ENCODE data around the gene PRSS8. TPM values are rescaled to one million over a fixed set of nuclear protein-coding genes. Genes with fewer than 3 reads are reported as not detected.

PRSS8 gene
- total RNA-seq, 1 experiment from 2014 or later = 42.6 TPM

GRCh38 chr16:31087971-31088370 lies 47.6 kb downstream of the PRSS8 start:
- no peak overlapping the region for H3K9ac ChIP-seq (ENCODE audit: low read length)
- no peak overlapping the region for H2AFZ ChIP-seq (ENCODE audit: low read depth, low read length, poor library complexity, severe bottlenecking)
- peaks cover 21% of the 10 kb centered on the region for H3K79me2 ChIP-seq (ENCODE audit: insufficient read depth, low read length)
- BruUV-seq (replicated peaks) = no TSS peak
- intact Hi-C loops (cut with micrococcal nuclease) = no loop called here
- H3K4me2 ChIP-seq (ENCODE audit: low read length) = no peak overlapping the region
- CTCF ChIA-PET = no interaction called here
- no peak for DNase-seq (ENCODE audit: low read depth, low spot score)
- no peaks in the 10 kb centered on the region for H3K9me3 ChIP-seq (ENCODE audit: control insufficient read depth in 1 of 2, insufficient read depth in 1 of 2, low read depth in 1 of 2, low read length in 2 of 2)
- POLR2A ChIA-PET = interaction anchor here (0.5 kb wide), 1 partner anchor 173 kb away, joined by 3 read pairs; no protein-coding TSS in a partner anchor
- H3K27me3 ChIP-seq (ENCODE audit: insufficient read depth, low read length) = no peaks in the 10 kb centered on the region
- H3K36me3 ChIP-seq (ENCODE audit: control insufficient read depth in 1 of 2, insufficient read depth in 2 of 2, low read length in 2 of 2) = peaks cover 0 to 14% of the 10 kb centered on the region in 2 experiments; a peak in 3 of 4 replicates
- no peaks in the 10 kb centered on the region for H3K9me2 ChIP-seq (ENCODE audit: insufficient read depth)
- no peak for ATAC-seq
- RAD21 ChIA-PET (ENCODE audit: low non-redundant PET in 1 of 2, low total read pairs in 2 of 2, uncharacterized antibody in 2 of 2, unreplicated experiment in 2 of 2) = no interaction called here
- no peak for TF ChIP-seq JUND (IDR thresholded peaks at IDR 0.05)
- no peak for TF ChIP-seq EGR1 (IDR thresholded peaks at IDR 0.05; ENCODE audit: low read depth)
- no peak for TF ChIP-seq SRF (IDR thresholded peaks at IDR 0.05; ENCODE audit: low read depth)
- TF ChIP-seq EZH2phosphoT487 (IDR thresholded peaks at IDR 0.05; ENCODE audit: borderline replicate concordance) = no peak
- TF ChIP-seq POLR2A (IDR thresholded peaks at IDR 0.05; ENCODE audit: borderline replicate concordance, extremely low read depth, insufficient read depth, insufficient read length) = no peak
- TF ChIP-seq, protein P1, sequence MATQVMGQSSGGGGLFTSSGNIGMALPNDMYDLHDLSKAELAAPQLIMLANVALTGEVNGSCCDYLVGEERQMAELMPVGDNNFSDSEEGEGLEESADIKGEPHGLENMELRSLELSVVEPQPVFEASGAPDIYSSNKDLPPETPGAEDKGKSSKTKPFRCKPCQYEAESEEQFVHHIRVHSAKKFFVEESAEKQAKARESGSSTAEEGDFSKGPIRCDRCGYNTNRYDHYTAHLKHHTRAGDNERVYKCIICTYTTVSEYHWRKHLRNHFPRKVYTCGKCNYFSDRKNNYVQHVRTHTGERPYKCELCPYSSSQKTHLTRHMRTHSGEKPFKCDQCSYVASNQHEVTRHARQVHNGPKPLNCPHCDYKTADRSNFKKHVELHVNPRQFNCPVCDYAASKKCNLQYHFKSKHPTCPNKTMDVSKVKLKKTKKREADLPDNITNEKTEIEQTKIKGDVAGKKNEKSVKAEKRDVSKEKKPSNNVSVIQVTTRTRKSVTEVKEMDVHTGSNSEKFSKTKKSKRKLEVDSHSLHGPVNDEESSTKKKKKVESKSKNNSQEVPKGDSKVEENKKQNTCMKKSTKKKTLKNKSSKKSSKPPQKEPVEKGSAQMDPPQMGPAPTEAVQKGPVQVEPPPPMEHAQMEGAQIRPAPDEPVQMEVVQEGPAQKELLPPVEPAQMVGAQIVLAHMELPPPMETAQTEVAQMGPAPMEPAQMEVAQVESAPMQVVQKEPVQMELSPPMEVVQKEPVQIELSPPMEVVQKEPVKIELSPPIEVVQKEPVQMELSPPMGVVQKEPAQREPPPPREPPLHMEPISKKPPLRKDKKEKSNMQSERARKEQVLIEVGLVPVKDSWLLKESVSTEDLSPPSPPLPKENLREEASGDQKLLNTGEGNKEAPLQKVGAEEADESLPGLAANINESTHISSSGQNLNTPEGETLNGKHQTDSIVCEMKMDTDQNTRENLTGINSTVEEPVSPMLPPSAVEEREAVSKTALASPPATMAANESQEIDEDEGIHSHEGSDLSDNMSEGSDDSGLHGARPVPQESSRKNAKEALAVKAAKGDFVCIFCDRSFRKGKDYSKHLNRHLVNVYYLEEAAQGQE (IDR thresholded peaks at IDR 0.05; ENCODE audit: low read depth) = no peak
- no peak overlapping the region for H3K4me3 ChIP-seq (replicated peaks in 1 of 2; ENCODE audit: low read depth in 1 of 2, low read length in 2 of 2)
- no peaks in the 10 kb centered on the region for H4K20me1 ChIP-seq (ENCODE audit: insufficient read depth)
- H3K4me1 ChIP-seq (ENCODE audit: control insufficient read depth in 1 of 2, insufficient read depth in 2 of 2, low read length in 2 of 2) = peaks cover 5 to 6% of the 10 kb centered on the region in 2 experiments; a peak in 3 of 4 replicates
- H3K27ac ChIP-seq (ENCODE audit: low read depth, low read length) = no peak overlapping the region

DNA sequence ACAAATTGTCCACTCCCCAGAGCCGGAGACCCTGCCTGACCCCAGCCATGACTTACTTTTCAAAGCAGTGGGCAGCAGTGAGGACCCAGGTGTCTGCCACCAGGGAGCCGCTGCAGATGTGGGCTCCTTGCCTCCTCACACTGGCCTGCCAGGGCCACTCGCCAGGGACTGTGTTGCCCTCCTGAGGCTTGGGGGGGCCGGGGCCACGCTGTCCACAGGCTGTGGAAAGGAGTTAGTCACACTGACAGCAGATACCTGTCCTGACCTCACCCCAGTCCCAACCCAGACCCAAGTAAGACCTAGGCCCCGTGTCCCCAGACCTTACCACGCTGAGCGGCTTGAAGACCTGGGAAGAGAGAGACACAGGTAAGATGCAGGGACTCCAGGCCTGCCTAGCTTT lies 48.0 kb downstream of the PRSS8 start:
- no peaks in the 10 kb centered on the region for H3K9me2 ChIP-seq (ENCODE audit: insufficient read depth)
- H3K4me3 ChIP-seq (replicated peaks in 1 of 2; ENCODE audit: low read depth in 1 of 2, low read length in 2 of 2) = no peak overlapping the region
- POLR2A ChIA-PET = interaction anchor here (0.5 kb wide), 1 partner anchor 173 kb away, joined by 3 read pairs; no protein-coding TSS in a partner anchor
- intact Hi-C loops (cut with micrococcal nuclease) = no loop called here
- H3K9ac ChIP-seq (ENCODE audit: low read length) = no peak overlapping the region
- RAD21 ChIA-PET (ENCODE audit: low non-redundant PET in 1 of 2, low total read pairs in 2 of 2, uncharacterized antibody in 2 of 2, unreplicated experiment in 2 of 2) = no interaction called here
- H3K9me3 ChIP-seq (ENCODE audit: control insufficient read depth in 1 of 2, insufficient read depth in 1 of 2, low read depth in 1 of 2, low read length in 2 of 2) = no peaks in the 10 kb centered on the region
- no peak overlapping the region for H3K27ac ChIP-seq (ENCODE audit: low read depth, low read length)
- CTCF ChIA-PET = no interaction called here
- H2AFZ ChIP-seq (ENCODE audit: low read depth, low read length, poor library complexity, severe bottlenecking) = no peak overlapping the region
- H3K4me1 ChIP-seq (ENCODE audit: control insufficient read depth in 1 of 2, insufficient read depth in 2 of 2, low read length in 2 of 2) = peaks cover under 1 to 5% of the 10 kb centered on the region in 2 experiments; a peak in 2 of 4 replicates
- H3K79me2 ChIP-seq (ENCODE audit: insufficient read depth, low read length) = peaks cover 16% of the 10 kb centered on the region
- no peak overlapping the region for H3K4me2 ChIP-seq (ENCODE audit: low read length)
- no TSS peak for BruUV-seq (replicated peaks)
- no peaks in the 10 kb centered on the region for H3K27me3 ChIP-seq (ENCODE audit: insufficient read depth, low read length)
- ATAC-seq (no peak), DNase-seq (ENCODE audit: low read depth, low spot score) (no peak)
- H3K36me3 ChIP-seq (ENCODE audit: control insufficient read depth in 1 of 2, insufficient read depth in 2 of 2, low read length in 2 of 2) = peaks cover 0 to 14% of the 10 kb centered on the region in 2 experiments; a peak in 3 of 4 replicates
- no peaks in the 10 kb centered on the region for H4K20me1 ChIP-seq (ENCODE audit: insufficient read depth)
- TF ChIP-seq JUND (IDR thresholded peaks at IDR 0.05) = no peak
- TF ChIP-seq CEBPB (IDR thresholded peaks at IDR 0.05; ENCODE audit: low read depth) = no peak
- TF ChIP-seq ELF1 (IDR thresholded peaks at IDR 0.05; ENCODE audit: borderline replicate concordance, low read depth) = no peak
- TF ChIP-seq YY1 (IDR thresholded peaks at IDR 0.05; ENCODE audit: extremely low read depth, insufficient replicate concordance, low read depth, low read length) = no peak
- TF ChIP-seq, protein P2, sequence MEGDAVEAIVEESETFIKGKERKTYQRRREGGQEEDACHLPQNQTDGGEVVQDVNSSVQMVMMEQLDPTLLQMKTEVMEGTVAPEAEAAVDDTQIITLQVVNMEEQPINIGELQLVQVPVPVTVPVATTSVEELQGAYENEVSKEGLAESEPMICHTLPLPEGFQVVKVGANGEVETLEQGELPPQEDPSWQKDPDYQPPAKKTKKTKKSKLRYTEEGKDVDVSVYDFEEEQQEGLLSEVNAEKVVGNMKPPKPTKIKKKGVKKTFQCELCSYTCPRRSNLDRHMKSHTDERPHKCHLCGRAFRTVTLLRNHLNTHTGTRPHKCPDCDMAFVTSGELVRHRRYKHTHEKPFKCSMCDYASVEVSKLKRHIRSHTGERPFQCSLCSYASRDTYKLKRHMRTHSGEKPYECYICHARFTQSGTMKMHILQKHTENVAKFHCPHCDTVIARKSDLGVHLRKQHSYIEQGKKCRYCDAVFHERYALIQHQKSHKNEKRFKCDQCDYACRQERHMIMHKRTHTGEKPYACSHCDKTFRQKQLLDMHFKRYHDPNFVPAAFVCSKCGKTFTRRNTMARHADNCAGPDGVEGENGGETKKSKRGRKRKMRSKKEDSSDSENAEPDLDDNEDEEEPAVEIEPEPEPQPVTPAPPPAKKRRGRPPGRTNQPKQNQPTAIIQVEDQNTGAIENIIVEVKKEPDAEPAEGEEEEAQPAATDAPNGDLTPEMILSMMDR (IDR thresholded peaks at IDR 0.05 in 2 of 3, conservative IDR thresholded peaks at IDR 0.05 in 1 of 3; ENCODE audit: borderline replicate concordance in 1 of 3, insufficient read depth in 1 of 3, low read depth in 2 of 3, low read length in 2 of 3) = no peak
- TF ChIP-seq, protein P3, sequence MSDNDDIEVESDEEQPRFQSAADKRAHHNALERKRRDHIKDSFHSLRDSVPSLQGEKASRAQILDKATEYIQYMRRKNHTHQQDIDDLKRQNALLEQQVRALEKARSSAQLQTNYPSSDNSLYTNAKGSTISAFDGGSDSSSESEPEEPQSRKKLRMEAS (IDR thresholded peaks at IDR 0.05) = no peak

Measured in HCT116 (cell line).